ENCODE measurements around the gene PTPA.
A peak's percentile ranks its signal among the peaks of the same experiment; 100 is the strongest.

The PTPA gene

DNA sequence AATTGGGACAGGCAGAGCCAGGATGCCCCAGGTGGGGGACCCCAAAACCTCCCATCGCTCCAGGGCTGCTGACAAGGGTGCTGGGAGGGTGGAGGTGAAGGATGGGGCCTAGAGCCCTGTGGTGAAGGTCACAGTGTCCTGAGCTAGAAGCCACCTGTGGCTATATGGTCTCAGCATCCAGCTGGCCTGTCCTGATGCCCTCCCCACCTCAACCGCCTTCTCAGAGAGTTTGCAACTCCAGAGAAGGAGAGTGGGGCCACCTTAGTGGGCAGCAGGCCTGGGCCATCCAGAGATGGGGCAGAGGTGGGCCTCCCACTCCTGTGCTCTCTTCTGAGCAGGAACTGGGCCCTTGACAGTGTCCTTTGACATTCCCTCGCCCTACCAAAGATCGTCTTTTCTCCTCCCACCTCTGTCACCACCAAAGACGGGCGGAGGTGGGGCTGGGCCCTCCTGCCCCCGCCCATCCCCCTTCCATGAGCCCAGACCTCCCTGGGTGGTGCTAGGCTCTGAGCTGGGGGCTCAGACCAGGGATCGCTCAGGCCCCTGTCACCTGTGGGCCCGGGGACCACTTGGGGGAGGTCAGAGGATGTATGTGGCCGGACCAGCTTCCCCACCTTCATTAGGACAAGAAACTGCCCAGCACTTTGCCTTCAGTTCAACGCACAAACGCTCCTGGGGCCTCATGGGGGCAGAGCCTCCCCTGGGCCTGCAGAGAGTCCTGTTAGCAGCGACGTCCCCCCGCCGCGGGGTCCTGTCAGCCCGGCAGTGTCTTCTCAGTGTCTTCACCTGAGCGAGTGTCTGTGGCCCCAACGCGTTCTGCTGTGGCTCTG, 40.3 kb upstream of the PTPA start:
- Histone ChIP-seq H3K27me3 (ENCODE audit: insufficient read depth, low read length, poor library complexity) (no peaks in the 10 kb centered on the region), H3K9me3 (ENCODE audit: insufficient read depth, low read length, severe bottlenecking) (no peaks in the 10 kb centered on the region), H3K4me3 (ENCODE audit: low read depth in 1 of 2, low read length in 2 of 2) (no peak overlapping the region), H2AFZ (ENCODE audit: low read depth, low read length) (no peak overlapping the region), H3K27ac (ENCODE audit: low read length) (no peak overlapping the region), H3K9ac (ENCODE audit: low read depth, low read length) (no peak overlapping the region), H4K20me1 (ENCODE audit: insufficient read depth, low read length) (no peaks in the 10 kb centered on the region; the same call in 1 of the 2 replicates), H3K79me2 (ENCODE audit: insufficient read depth, low read length) (no peaks in the 10 kb centered on the region), H3K4me2 (ENCODE audit: insufficient read depth, low read length) (no peak overlapping the region), H3K4me1 (ENCODE audit: insufficient read depth, low read length) (no peaks in the 10 kb centered on the region), H3K36me3 (ENCODE audit: insufficient read depth, low read length) (peaks cover 29% of the 10 kb centered on the region)
- ATAC-seq (ENCODE audit: insufficient read depth, low read depth) = no peak
- no peak for TF ChIP-seq EZH2 (IDR thresholded peaks at IDR 0.05; ENCODE audit: borderline replicate concordance, low read depth, low read length, severe bottlenecking)
- TF ChIP-seq, protein P1, sequence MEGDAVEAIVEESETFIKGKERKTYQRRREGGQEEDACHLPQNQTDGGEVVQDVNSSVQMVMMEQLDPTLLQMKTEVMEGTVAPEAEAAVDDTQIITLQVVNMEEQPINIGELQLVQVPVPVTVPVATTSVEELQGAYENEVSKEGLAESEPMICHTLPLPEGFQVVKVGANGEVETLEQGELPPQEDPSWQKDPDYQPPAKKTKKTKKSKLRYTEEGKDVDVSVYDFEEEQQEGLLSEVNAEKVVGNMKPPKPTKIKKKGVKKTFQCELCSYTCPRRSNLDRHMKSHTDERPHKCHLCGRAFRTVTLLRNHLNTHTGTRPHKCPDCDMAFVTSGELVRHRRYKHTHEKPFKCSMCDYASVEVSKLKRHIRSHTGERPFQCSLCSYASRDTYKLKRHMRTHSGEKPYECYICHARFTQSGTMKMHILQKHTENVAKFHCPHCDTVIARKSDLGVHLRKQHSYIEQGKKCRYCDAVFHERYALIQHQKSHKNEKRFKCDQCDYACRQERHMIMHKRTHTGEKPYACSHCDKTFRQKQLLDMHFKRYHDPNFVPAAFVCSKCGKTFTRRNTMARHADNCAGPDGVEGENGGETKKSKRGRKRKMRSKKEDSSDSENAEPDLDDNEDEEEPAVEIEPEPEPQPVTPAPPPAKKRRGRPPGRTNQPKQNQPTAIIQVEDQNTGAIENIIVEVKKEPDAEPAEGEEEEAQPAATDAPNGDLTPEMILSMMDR (IDR thresholded peaks at IDR 0.05; ENCODE audit: borderline replicate concordance, extremely low read depth, low read length, poor library complexity, severe bottlenecking) = no peak
- no peak for DNase-seq

GRCh38 chr9:129071526-129072126, 39.6 kb upstream of the PTPA start:
- TF ChIP-seq EZH2 (IDR thresholded peaks at IDR 0.05; ENCODE audit: borderline replicate concordance, low read depth, low read length, severe bottlenecking) = no peak
- TF ChIP-seq, protein P1 (IDR thresholded peaks at IDR 0.05; ENCODE audit: borderline replicate concordance, extremely low read depth, low read length, poor library complexity, severe bottlenecking) = no peak
- no peak overlapping the region for H3K27ac ChIP-seq (ENCODE audit: low read length)
- no peak overlapping the region for H2AFZ ChIP-seq (ENCODE audit: low read depth, low read length)
- H3K27me3 ChIP-seq (ENCODE audit: insufficient read depth, low read length, poor library complexity) = no peaks in the 10 kb centered on the region
- peak; percentile 44; the same call in 1 of the 3 replicates for ATAC-seq (ENCODE audit: insufficient read depth, low read depth)
- H3K4me1 ChIP-seq (ENCODE audit: insufficient read depth, low read length) = no peaks in the 10 kb centered on the region
- no peak overlapping the region for H3K9ac ChIP-seq (ENCODE audit: low read depth, low read length)
- DNase-seq = peak; percentile 22
- peaks cover 27% of the 10 kb centered on the region for H3K36me3 ChIP-seq (ENCODE audit: insufficient read depth, low read length)
- H3K4me3 ChIP-seq (ENCODE audit: low read depth in 1 of 2, low read length in 2 of 2) = no peak overlapping the region
- no peak overlapping the region for H3K4me2 ChIP-seq (ENCODE audit: insufficient read depth, low read length)
- H4K20me1 ChIP-seq (ENCODE audit: insufficient read depth, low read length) = no peaks in the 10 kb centered on the region; the same call in 1 of the 2 replicates
- H3K79me2 ChIP-seq (ENCODE audit: insufficient read depth, low read length) = no peaks in the 10 kb centered on the region
- no peaks in the 10 kb centered on the region for H3K9me3 ChIP-seq (ENCODE audit: insufficient read depth, low read length, severe bottlenecking)

- DNase-seq (no peak), ATAC-seq (ENCODE audit: insufficient read depth, low read depth) (no peak)
- TF ChIP-seq EZH2 (IDR thresholded peaks at IDR 0.05; ENCODE audit: borderline replicate concordance, low read depth, low read length, severe bottlenecking) = no peak
- TF ChIP-seq, protein P1 (IDR thresholded peaks at IDR 0.05; ENCODE audit: borderline replicate concordance, extremely low read depth, low read length, poor library complexity, severe bottlenecking) = no peak
- no peak overlapping the region for H3K4me3 ChIP-seq (ENCODE audit: low read depth in 1 of 2, low read length in 2 of 2)
- no peak overlapping the region for H3K4me2 ChIP-seq (ENCODE audit: insufficient read depth, low read length)
- H3K9ac ChIP-seq (ENCODE audit: low read depth, low read length) = no peak overlapping the region
- peaks cover 25% of the 10 kb centered on the region for H3K36me3 ChIP-seq (ENCODE audit: insufficient read depth, low read length)
- no peaks in the 10 kb centered on the region for H3K79me2 ChIP-seq (ENCODE audit: insufficient read depth, low read length)
- H3K27me3 ChIP-seq (ENCODE audit: insufficient read depth, low read length, poor library complexity) = no peaks in the 10 kb centered on the region
- no peak overlapping the region for H2AFZ ChIP-seq (ENCODE audit: low read depth, low read length)
- no peaks in the 10 kb centered on the region; the same call in 1 of the 2 replicates for H4K20me1 ChIP-seq (ENCODE audit: insufficient read depth, low read length)
- H3K9me3 ChIP-seq (ENCODE audit: insufficient read depth, low read length, severe bottlenecking) = no peaks in the 10 kb centered on the region
- H3K27ac ChIP-seq (ENCODE audit: low read length) = no peak overlapping the region
- H3K4me1 ChIP-seq (ENCODE audit: insufficient read depth, low read length) = no peaks in the 10 kb centered on the region
These were observed 39.0 kb upstream of the PTPA start for GRCh38 chr9:129072171-129072570.

Data from DND-41 (cell line).